HT1080 (cell line): ENCODE data around the gene RNF220. TPM values are rescaled to one million over a fixed set of nuclear protein-coding genes. Genes with fewer than 3 reads are reported as not detected.

Experiments used
- DNase-seq: peaks from one replicate; pipeline ENCODE4 v3.0.0-alpha.2; 2015; ENCODE audit warnings: low read depth
- total RNA-seq: library from RNA; depleted of rRNA; stranded (reverse); fragments of >200 nt; shearing (Covaris generic); gene quantifications from 2 replicates; pipeline ENCODE4 v1.2.3, GENCODE V29; 2014

The RNF220 gene
- total RNA-seq, 1 experiment from 2014 or later, result 105 TPM

DNA sequence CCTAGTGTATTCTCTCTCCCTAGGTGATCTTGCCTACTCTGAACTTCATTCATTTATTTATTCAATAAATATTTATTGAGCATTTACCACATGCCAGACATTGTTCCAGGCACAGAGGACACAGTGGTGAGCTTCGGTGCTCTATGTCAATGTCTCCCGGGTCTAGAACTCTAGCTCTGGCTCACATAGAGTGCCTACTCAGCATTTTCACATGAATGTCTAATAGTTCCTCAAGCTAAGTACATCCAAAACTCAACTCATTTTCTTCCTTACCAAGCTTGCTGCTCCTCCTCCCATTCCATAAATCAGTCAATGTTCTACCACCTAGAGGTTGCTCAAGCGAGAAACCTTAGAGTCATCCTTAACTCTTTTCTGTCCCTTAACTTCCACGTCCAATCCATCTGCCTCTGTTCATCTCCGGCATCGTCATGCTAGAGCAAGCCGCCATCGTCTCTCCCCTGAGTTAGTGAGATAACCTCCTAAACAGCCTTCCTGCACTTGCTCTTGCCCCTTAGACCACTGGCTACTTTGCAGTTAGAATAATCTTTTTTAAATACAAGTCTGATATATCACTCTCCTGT, 201.7 kb downstream of the RNF220 start:
- no peak for DNase-seq

DNA sequence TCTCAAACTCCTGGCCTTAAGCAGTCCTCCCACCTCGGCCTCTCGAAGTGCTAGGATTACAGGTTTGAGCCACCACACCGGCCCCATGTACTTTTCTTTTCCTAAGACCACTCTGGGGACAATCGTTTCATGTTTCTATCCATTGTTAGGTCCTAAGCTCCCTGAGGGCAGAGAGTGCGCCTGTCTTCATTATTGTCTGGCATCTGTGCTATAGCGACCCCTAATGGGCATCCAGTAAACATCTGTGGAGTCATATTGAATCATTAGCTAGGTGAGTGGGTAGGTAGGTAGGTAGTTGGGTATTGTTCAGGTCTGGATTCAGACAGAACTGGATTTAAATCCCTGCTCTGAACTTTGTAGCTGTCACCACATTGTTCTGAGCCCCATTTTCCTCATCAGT, 203.1 kb downstream of the RNF220 start:
- DNase-seq, result no peak

DNA sequence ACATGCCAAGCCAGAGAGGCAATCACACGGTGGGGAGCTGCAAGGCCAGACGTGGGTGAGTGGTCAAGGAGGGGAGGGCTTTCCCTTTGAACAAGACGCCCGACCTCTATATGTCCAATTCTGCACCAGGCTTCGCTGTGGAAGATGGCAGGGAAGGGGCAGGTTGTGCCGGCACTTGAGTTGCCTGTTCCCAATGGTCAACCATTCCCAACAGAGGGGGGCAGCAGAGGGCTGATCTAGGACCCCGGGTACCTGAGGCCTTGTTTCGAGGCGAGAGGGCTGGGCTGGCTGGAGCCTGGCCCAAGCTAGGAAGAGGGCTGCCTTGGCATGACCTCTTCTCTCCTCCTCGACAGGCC, 204.3 kb downstream of the RNF220 start:
- peak; percentile 33 for DNase-seq

DNA sequence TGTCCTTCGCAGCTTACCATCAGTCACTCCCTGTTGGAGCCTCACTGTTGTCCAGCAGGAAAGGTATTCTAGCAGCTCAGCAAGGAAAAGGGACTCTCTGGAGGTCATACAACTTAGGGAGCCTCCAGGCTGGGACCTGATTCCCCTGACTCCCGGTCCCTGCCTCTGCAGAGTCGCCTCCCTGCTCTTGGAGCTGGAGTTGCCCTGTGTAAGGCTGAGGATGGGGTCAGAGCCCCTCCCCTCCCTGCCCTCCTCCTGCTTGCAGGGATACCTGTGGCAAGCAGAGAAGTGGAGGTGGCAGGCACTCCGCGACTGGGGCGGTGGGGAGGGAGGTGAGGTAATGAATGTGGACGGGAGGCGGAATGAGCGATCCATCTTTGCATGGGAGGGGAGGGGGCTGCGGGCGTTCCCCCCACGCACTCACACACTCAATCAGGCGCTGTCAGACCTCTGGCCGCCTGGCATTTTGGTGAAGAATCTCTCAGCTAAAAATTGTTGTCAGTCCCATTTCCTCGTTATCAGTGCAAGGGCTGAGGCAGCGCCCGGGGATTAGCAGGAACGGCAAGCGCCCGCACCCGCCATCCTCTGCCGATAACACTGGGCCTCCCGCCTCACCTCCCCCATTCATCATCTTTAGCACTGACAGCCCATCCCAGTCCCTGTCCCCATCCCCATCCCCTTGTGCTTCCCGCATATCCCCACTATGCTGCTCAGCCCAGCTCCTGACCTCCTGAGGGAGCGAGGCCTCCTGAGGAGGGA, 204.9 kb downstream of the RNF220 start:
- DNase-seq, result no peak

DNA sequence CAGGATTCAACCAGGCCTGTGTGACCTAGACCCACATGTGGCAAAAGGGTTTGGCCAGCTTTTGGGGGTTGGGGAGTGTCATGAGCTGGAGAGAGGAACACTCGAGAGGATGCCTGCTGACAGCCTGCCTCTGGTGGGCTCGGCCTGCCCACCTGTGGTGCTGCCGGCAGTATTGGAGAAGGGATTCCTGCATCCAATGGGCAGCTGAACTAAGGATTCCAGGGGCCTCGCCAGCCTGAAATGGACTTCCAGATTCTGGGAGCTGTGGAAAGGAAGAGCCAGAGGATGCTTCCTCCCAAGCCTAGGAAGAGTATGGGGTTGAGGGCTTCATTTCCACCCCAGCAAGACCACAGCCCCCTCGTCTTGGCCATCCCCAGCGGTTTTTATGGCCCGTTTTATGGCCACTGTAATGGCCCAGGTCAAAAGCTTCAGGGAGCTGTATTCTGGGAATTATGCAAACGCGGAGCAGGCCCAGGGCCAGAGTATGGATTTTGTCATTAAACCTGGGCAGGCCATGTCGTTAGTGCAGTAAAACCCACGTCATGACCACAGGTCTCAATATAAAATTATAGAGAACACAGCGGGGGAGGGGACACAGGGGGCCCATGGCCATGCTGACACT, 205.6 kb downstream of the RNF220 start:
- DNase-seq, result no peak

DNA sequence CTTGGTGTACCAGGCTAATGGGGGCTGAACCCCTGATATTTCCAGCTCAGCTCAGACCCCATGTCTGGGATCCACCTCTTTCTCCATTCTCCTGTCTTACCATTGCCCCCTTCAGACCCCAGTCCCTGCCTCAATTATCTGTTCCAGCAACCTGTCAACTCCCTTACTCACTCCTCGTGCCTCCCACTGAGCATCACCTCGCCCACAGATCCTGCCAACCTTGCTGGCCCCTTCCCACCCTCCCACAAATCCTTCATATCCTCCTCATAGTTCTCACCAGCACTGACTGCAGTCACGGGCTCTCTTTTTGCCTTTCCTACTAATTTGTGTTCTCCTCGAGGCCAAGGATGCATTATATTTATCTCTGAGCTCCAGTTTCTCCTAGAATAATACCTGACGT, 206.4 kb downstream of the RNF220 start:
- no peak for DNase-seq

DNA sequence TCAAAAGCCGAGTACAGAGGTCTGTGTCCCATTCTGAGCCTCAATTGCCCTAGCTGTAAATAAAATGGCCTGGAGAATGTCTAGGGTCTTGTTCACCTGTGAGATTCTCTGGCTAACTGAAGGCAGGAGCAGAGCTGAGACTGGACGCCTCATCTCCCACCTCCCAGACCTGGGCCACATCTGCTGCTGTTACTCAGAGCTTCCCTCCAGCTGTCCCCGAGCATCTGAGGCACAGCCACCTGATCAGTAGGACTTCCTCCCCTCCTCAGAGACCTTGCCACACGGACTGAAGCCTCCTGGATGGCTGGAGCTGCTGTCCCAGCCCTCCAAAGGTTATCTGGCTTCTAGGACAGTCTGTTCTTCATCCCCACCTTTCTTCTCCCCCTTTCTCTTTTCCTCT, 206.8 kb downstream of the RNF220 start:
- DNase-seq, result no peak

DNA sequence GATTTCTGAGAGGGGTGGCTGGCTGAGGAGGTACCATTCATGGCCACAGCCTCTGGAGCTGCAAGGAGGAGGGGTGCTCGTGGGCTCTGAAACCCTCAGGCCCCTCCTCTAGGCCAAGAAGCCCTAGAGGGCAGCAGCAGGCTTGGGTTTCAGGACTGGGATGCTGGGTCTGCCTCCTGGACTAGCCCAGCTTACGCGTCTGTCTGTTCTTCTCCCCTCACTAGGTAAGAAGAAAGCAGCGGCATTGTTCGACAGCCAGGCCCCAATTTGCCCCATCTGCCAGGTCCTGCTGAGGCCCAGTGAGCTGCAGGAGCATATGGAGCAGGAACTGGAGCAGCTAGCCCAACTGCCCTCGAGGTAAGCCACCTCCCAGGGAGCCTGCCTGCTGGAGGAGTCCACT, 208.9 kb downstream of the RNF220 start:
- DNase-seq, result no peak

DNA sequence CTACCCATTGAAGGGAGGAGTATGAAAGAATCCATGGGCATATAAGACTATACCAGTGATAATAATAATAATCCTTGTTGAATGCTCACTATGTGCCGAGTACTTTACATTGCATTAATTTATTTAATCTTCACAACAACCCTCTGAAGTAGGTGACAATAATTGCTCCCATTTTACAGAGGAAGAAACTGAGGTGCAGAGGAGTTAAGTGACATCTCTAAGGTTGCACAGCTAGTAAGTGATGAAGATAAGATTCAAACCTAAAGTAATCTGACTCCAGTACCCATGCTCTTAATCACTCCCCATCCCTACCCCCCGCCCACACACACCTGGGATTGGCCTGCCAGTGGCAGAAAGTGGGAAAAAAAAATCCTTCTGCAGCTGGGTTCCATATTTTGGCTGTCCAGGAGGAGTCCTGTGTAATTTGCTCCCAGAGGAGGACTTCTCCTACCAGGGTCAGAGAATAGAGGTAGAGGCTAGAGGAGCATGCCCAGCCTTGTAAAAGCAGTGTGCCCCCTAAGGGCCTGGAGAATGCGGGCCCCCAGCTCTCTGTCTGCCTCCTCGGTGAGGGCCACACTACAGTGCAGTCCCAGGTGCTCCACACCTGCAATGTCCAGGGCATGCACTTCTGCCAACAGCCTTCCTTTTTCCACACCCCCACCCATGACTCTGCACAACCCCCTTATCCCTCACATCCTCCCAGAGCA, 211.4 kb downstream of the RNF220 start:
- DNase-seq, result no peak

DNA sequence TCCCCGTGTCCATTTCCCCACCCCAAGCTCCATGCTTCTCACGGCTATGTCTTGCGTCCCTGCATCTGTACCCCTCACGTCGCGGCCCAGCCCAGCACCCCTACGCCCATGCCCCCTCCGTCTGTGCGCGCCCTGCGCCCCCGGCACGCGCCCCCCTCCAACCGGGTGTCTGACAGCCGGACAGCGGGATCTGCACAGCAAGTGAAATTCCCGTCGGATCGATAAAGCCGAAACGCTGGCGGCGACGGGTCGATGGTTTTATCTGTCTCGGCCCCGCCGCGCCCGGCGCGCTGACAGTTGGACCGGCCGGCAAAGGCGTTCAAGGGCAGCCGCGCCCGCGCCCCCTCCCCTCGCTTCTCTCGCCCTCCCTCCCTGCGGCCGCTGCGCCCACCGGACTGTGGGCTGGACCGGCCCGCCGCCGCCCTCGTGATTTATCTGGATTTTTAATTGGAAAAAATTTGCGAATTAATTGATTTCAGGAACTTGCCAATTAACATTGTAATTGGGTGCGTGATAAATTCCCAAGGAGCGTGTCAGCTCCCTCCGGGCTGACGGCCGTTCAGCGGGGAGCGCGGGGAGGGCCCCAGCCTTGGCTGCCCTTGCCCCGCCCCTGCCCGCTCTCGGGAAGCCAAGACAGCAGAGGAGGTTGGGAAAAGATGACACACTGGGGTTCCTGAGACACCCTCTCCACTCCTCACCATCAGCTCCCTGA, 212.1 kb downstream of the RNF220 start:
- peak; percentile 28 for DNase-seq

DNA sequence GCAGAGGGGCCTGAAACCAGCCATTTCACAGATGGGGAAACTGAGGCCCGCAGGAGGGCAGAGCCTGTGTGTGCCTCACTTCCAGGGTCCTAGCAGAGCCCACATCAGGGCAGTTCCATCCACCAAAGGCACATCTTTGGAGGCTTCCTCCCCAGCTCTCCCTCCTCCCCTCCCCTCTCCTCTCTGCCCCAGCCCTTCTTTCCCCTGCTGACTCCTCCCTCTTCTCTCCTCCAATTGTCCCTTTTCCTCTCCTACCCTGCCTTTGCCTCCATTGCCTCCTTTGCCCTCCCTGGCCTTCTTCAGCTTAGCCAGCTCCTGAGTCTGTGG, 212.6 kb downstream of the RNF220 start:
- no peak for DNase-seq

DNA sequence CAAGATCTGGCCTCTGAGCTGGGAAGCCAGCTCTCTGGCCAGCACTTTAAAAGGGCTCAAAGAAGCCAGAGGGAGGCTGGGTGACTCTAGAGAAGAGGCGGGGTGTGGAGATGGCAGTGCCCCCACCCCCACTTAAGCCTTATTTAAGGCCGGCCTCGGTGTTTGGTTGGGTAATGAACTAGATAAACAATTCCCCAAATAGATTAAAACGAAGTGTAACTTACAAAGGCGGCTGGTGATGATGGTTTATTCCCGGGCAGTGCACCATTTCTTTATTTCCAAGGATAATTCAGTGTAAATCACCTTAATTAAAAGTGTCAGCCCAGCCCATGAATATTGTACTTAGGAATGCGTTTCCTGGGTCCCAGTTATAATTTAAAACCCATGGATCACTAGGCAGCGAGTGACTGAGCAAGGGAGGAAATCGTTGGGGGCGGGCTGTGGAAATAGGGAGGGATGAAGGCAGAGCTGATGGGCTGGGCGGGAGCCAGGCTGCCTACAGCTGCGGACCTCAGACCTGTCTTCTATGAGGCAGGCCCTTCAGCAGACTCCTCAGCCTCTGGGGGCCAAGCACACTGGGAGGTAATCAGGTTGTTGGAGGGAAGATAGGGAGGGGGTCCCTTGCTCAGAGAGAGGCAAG, 214.3 kb downstream of the RNF220 start:
- DNase-seq, result peak; percentile 58

DNA sequence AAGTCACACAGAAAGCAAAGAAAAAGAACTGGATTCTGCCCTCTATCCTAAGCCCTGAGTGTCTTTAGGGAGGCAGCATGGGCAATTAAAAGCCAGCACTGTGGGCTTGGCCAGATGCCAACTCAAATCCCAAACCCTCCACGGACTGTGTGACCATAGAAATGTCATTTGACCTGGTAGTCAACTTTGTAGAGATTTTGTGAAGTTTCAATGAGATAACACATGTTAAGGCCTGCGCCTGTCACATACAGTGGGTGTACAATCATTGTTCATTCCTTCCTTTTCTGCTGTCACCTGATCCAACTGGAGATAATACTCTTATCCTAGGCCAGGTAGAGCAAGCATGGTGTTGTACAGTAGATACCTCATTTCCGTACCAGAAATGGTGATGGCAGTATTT, 215.0 kb downstream of the RNF220 start:
- no peak for DNase-seq

DNA sequence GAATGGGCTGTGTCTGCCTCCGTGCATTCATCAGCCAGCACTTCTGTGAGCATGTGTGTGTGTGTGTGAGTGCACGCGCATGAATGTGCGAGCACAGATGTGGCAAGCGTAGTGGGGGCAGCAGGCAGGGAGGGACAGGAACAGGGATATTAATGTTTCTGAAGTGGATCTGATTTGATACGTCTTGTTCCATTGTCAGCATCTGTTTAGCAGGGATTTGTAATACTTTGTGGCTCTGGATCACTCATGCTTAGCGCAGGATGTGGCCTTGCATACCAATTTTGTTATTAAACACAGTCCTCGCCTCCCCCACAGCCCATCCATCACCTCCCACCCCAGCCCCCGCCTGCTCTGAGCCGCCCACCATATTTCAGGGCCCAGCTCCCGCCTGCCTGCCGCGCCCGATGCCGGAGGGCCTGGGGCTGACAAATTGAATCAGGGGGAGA, 216.8 kb downstream of the RNF220 start:
- DNase-seq, result no peak

DNA sequence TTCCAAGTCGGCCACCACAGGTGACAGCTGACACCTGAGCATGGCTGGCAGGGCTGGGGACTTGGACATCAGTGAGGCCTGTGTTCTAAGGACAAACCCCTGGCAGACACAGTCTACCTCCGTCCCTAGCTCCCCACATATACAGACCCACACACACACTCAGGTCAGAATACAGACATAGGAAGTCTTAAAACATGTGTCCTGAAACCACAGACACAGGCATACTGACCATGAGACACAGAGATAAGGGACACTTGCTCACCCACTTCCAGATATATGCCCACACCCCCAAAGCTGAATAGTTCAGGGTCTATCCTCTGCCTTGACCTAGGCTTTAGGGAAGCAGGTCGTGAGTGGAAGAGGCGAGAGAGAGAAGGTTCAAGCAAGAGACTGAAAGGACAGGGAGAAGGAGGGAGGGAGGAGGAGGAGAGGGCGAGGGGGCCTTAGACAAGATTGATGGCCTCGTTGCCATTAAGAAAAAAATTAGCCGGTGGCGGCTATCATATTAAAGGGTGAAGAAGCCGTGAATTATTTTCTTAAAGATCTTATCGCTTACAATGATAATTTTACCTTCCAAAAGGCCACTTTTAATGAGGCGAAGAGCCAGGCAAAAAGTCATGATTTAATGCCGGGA, 219.3 kb downstream of the RNF220 start:
- no peak for DNase-seq

DNA sequence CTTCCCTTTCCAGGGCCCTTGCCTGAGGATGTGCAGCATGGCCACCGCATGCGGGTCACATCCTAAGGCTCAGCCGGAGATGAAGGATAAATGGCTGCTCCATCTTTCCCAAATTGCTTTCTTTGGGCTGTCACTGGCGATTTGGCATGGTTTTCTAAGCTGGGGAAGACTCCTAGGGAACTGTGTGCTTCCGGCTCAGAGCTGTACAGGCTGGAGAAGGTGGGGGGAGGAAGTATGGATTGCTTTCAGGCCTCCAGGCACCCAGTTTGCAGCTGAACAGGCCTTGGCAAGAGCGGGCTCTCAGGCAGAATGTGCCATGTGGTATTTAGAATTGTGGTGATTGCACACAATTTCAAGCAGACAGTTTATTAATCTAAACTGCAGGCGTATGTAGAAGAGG, 220.3 kb downstream of the RNF220 start:
- no peak for DNase-seq

DNA sequence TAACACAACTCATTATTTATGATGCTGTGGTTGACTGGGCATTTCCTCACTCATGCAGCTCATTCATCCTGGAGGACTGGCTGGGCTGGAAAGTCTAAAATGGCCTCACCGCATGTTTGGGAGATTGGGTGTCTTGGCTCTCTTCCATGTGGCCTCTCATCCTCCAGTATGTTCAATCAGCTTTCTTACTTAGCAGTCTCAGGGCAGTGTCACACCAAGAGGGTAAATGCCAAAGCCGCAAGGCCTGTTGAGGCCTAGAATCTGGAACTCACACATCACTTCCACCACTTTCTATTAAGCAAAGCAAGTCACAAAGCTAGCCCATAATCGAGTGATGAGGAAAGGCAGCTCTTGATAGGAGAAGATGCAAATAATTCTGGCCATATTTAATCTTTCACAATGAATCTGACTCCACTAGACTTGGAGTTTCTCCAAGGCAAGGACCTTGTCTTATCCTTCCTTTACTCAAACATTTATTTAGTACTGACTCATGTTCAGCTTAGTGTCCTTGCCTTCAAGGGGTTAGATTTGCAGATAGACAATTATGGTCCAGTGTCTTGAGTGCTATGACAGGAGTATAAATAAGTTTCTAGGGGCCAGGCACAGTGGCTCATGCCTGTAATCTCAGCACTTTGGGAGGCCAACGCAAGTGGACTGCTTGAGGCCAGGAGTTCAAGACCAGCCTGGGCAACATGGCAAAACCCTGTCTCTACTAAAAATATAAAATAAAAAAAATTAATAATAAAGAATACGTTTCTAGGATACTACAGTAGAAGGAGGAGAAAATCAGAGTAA, 224.1 kb downstream of the RNF220 start:
- DNase-seq, result peak; percentile 63

DNA sequence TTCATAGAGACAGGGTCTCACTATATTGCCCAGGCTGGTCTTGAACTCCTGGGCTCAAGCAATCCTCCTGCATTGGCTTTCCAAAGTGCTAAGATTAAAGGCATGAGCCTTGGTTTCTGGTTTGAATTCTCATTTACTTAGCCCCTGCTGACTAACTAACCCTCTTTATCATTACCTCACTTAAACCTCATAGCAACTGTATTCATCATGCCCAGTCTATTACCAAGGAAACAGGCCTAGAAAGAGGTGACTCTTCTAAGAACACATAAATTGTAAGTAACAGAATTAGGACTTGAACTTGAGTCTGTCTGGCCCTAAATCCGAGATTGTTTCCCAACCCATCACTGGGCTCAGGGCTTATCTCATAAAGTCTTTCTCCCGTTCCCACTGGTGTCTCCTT, 225.1 kb downstream of the RNF220 start:
- DNase-seq, result peak; percentile 24

DNA sequence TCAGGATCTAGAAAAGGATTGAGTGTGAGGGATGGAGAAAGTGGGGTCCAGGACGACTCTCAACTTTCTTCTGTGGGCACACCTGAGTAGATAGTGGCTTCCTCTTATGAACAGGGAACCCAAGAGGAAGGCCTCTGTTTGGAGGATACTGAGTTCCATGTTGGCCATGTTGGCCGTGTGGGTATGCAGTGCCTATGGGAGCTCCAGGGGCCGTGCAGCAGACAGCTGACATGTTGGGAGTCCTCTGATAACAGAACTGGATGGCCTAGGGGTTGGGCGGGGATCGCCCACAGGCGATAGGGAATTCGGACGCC, 226.2 kb downstream of the RNF220 start:
- no peak for DNase-seq
